ENCODE measurements around the gene MLX.
A peak's percentile ranks its signal among the peaks of the same experiment; 100 is the strongest.

MLX gene

DNA sequence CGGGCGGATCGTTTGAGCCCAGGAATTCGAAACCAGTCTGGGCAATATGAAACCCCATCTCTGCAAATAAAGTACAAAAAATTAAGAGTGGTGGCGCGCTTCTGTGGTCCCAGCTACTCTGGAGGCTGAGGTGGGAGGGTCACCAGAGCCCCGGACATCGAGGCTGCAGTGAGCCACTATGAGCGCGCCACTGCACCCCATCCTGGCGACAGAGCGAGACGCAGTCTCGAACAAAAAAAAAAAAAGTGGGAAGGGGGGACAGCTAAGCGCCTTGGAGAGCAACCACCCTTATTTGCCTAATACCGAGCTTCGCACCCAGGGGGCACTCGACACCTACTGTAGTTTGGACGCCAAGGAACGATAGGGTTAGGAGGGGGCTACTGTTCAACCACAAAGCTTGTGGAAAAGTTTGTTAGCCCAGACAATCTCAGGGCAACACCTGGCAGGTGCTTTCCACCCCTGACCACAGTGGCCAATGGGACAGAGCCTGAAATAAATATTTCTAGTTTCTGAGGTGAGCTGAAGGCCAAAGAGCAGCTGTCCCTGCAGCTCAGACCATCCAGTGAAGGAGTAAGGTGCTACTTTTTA is 11.5 kb downstream of the MLX start:
- Histone ChIP-seq H3K9me3 (ENCODE audit: control insufficient read depth, low read length) (no peaks in the 10 kb centered on the region), H3K36me3 (ENCODE audit: control insufficient read depth, insufficient read depth, low read length) (peaks cover 16% of the 10 kb centered on the region), H3K4me3 (ENCODE audit: low read length) (peak overlapping the region; percentile 26), H3K9ac (ENCODE audit: low read length) (peak overlapping the region; percentile 60), H3K4me1 (ENCODE audit: control insufficient read depth, insufficient read depth, low read length) (peaks cover 13% of the 10 kb centered on the region), H3K27me3 (ENCODE audit: control insufficient read depth, insufficient read depth, low read length) (no peaks in the 10 kb centered on the region)

DNA sequence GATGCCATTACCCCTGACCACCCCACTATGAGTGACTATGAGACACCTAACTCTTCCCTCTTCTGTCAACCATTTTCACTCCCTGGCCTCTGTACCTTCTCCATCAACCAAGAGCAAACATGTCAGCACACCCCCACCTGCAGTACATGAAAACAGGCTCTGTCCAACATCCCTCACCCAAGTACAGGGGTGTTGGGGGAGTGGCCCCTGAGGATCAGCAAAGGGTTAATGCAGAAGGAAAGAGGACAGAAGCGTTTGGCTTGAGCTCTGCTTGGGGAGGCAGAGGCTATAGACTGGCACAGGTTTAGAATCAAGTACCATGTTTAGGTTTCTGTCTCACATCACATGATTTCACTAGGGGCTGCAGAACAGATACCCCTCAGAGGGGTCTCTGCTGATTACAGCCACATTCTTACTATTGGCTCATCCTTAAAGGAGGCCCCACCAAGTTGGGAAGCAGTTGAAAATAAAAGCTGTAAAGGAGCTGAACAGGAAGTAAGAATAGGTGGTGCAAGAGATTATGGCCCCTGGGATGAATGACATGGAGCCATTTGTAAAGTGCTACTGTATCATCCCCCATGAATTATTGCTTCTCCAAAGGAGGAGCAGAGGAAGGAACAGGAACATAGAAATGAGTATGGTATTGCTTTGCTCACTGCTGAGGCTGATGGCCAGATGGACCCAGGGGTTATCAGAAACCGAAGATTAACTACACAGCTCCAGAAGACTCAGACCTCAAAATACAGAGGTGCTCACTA is 13.1 kb downstream of the MLX start:
- Histone ChIP-seq H3K27me3 (ENCODE audit: control insufficient read depth, insufficient read depth, low read length) (no peaks in the 10 kb centered on the region), H3K9me3 (ENCODE audit: control insufficient read depth, low read length) (no peaks in the 10 kb centered on the region), H3K9ac (ENCODE audit: low read length) (no peak overlapping the region), H3K4me1 (ENCODE audit: control insufficient read depth, insufficient read depth, low read length) (peaks cover 13% of the 10 kb centered on the region), H3K4me3 (ENCODE audit: low read length) (no peak overlapping the region), H3K36me3 (ENCODE audit: control insufficient read depth, insufficient read depth, low read length) (peaks cover 21% of the 10 kb centered on the region)

DNA sequence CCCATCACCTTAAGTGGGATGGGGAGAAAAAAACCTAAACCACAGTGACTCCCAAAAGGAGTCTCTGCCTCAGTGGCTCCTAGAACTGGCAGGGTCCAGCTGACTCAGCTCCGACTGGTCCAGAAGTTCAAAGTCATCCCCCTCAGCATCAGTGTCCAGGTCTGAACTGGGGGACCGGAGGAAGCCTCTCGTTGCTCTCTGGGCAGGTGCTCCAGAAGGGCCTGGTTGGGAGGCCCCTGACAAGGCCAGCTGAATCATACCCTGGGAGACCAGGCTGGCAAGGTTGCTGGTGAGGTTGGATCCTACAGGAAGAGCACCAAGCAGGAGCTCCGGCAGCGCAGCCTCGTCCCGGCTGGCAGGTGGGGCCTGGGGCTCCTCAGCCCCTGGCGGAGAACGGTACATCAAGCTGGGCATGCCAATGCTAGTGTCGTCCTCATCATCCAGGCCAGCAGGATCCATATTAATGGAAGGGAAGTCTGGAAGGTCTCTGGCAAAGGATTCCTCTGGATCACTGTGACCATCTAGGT is 14.9 kb downstream of the MLX start:
- Histone ChIP-seq H3K4me1 (ENCODE audit: control insufficient read depth, insufficient read depth, low read length) (peaks cover 29% of the 10 kb centered on the region), H3K27me3 (ENCODE audit: control insufficient read depth, insufficient read depth, low read length) (no peaks in the 10 kb centered on the region), H3K36me3 (ENCODE audit: control insufficient read depth, insufficient read depth, low read length) (peaks cover 21% of the 10 kb centered on the region), H3K9ac (ENCODE audit: low read length) (no peak overlapping the region), H3K9me3 (ENCODE audit: control insufficient read depth, low read length) (no peaks in the 10 kb centered on the region), H3K4me3 (ENCODE audit: low read length) (no peak overlapping the region)

DNA sequence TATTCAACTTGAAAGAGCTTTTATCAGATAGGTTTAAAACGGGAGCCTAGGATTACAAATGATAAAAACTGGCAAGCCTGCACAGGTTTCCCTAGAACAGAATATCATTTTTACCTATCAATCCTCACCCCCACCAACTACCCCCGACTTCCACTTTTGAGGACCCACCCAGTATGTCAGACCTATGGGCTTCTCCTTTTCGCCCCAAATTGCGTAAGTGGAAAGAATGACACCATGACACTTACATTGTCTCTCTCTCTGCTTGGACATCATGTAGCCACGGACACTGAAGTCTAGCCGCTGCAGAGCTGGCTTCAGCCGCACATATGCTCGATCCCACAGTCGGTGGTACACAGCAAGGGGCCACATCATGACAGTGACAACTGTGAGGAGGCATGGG is 18.0 kb downstream of the MLX start:
- Histone ChIP-seq H3K9me3 (ENCODE audit: control insufficient read depth, low read length) (no peaks in the 10 kb centered on the region), H3K4me3 (ENCODE audit: low read length) (no peak overlapping the region), H3K4me1 (ENCODE audit: control insufficient read depth, insufficient read depth, low read length) (peaks cover 30% of the 10 kb centered on the region), H3K27me3 (ENCODE audit: control insufficient read depth, insufficient read depth, low read length) (no peaks in the 10 kb centered on the region), H3K36me3 (ENCODE audit: control insufficient read depth, insufficient read depth, low read length) (peaks cover 21% of the 10 kb centered on the region), H3K9ac (ENCODE audit: low read length) (no peak overlapping the region)

DNA sequence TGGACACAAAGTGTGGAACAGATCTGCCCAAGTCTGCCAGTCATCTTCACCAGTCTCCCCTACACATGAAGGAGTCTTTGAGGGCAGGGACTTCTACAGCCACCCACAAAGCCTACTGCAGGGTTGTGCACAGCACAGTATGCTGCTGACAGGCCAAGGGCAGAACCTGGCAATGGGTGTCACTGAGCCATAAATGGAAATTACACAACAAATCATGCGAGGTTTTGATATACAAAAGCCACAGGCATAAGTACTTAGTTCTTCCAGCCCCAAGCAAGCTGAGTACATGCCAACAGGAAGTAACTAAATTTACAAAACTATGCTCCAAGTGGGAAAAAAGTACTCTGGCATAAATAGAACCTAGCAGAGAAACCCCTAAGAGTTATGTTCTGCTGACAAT is 18.5 kb downstream of the MLX start:
- Histone ChIP-seq H3K9me3 (ENCODE audit: control insufficient read depth, low read length) (no peaks in the 10 kb centered on the region), H3K4me3 (ENCODE audit: low read length) (no peak overlapping the region), H3K4me1 (ENCODE audit: control insufficient read depth, insufficient read depth, low read length) (peaks cover 30% of the 10 kb centered on the region), H3K27me3 (ENCODE audit: control insufficient read depth, insufficient read depth, low read length) (no peaks in the 10 kb centered on the region), H3K36me3 (ENCODE audit: control insufficient read depth, insufficient read depth, low read length) (peaks cover 21% of the 10 kb centered on the region), H3K9ac (ENCODE audit: low read length) (no peak overlapping the region)

DNA sequence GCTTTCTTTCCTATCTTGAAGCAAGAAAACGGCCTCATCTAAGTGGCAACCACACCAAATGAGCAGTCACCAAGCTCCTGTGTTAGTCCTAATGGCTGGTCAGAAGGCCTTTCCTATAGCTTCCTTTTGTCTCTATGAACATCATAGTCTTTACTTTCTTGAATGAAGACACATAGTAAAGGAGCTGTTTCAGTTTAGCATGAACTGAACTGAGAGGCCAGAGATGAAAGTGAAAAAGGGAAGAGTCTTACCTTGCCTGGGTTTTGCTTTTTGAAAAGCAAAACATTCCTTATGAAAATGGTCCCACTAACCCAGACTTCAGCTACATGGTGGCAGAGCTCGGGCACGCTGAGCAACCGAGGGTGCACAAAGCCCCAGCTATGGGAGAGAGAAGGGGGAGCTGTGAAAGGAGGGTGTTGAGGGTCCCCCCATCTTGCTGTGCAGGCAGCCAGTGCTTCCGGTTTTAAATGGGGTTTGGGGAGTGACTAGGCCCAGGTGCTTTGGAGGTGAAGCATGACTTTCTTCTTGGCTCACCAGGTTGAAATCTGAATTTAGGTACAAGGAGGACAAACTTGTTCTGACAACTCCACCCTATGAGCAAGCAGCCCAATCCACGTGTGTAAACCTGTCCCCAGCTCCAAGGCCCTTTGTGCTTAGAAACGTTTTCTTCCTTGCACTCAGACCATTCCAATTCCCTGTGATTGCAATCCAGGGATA is 19.8 kb downstream of the MLX start:
- Histone ChIP-seq H3K4me3 (ENCODE audit: low read length) (no peak overlapping the region), H3K9ac (ENCODE audit: low read length) (no peak overlapping the region), H3K9me3 (ENCODE audit: control insufficient read depth, low read length) (no peaks in the 10 kb centered on the region), H3K4me1 (ENCODE audit: control insufficient read depth, insufficient read depth, low read length) (peaks cover 30% of the 10 kb centered on the region), H3K36me3 (ENCODE audit: control insufficient read depth, insufficient read depth, low read length) (peaks cover 22% of the 10 kb centered on the region), H3K27me3 (ENCODE audit: control insufficient read depth, insufficient read depth, low read length) (no peaks in the 10 kb centered on the region)

DNA sequence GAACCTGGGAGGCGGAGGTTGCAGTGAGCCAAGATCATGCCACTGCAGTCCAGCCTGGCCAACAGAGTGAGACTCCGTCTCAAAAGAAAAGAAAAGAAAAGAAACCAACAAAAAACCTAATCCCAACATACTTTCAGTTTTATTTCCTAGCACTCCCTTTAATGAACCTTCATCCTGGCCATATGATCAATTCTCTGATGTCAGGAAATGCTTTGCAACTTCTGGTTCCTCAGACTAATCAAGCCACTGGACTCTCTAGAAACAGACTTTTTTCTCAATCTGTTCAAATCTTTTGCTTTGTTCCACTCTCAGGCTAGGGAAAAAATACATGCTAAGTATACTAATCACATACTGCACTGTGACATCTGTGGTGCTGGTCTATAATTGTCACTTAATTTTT is 24.0 kb downstream of the MLX start:
- Histone ChIP-seq H3K27me3 (ENCODE audit: control insufficient read depth, insufficient read depth, low read length) (no peaks in the 10 kb centered on the region), H3K4me3 (ENCODE audit: low read length) (no peak overlapping the region), H3K9ac (ENCODE audit: low read length) (no peak overlapping the region), H3K4me1 (ENCODE audit: control insufficient read depth, insufficient read depth, low read length) (peaks cover 20% of the 10 kb centered on the region), H3K36me3 (ENCODE audit: control insufficient read depth, insufficient read depth, low read length) (peaks cover 4% of the 10 kb centered on the region), H3K9me3 (ENCODE audit: control insufficient read depth, low read length) (no peaks in the 10 kb centered on the region)

DNA sequence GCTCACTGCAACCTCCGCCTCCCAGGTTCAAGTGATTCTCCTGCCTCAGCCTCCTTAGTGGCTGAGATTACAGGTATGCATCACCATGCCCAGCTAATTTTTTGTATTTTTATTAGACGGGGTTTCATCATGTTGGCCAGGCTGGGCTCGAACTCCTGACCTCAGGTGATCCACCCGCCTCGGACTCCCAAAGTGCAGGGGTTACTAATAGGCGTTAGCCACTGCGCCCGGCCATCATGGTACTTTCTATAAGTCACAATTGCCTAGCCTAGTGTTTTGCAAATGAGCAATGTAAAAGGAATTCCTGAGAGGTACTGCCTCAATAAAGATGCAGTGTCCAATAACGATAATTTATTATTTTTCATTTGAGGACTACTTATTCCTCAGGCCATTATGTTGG is 24.5 kb downstream of the MLX start:
- no peak overlapping the region for H3K9ac ChIP-seq (ENCODE audit: low read length)
- peaks cover 4% of the 10 kb centered on the region for H3K36me3 ChIP-seq (ENCODE audit: control insufficient read depth, insufficient read depth, low read length)
- no peak overlapping the region for H3K4me3 ChIP-seq (ENCODE audit: low read length)
- H3K9me3 ChIP-seq (ENCODE audit: control insufficient read depth, low read length) = no peaks in the 10 kb centered on the region
- H3K27me3 ChIP-seq (ENCODE audit: control insufficient read depth, insufficient read depth, low read length) = no peaks in the 10 kb centered on the region
- H3K4me1 ChIP-seq (ENCODE audit: control insufficient read depth, insufficient read depth, low read length) = peaks cover 17% of the 10 kb centered on the region

DNA sequence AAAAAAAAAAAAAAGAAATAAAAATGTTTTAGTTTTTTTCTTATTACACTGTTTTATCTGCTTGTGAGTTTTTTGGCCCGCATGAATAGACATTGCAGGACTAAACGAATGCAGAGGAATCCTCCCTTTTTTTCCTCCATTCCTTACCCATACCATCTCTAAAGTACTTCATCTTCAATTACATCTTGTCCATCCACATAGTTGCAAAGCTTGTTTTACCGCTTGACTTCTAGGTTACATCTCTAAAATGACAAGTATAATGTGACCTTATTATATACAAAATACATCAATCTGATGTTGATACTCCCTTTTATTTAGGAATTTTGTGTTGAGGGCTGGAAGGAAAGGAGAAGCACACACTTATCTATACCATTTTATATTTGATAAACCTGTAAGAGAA is 29.5 kb downstream of the MLX start:
- Histone ChIP-seq H3K4me3 (ENCODE audit: low read length) (no peak overlapping the region), H3K27me3 (ENCODE audit: control insufficient read depth, insufficient read depth, low read length) (no peaks in the 10 kb centered on the region), H3K36me3 (ENCODE audit: control insufficient read depth, insufficient read depth, low read length) (no peaks in the 10 kb centered on the region), H3K9ac (ENCODE audit: low read length) (no peak overlapping the region), H3K4me1 (ENCODE audit: control insufficient read depth, insufficient read depth, low read length) (no peaks in the 10 kb centered on the region), H3K9me3 (ENCODE audit: control insufficient read depth, low read length) (no peaks in the 10 kb centered on the region)

DNA sequence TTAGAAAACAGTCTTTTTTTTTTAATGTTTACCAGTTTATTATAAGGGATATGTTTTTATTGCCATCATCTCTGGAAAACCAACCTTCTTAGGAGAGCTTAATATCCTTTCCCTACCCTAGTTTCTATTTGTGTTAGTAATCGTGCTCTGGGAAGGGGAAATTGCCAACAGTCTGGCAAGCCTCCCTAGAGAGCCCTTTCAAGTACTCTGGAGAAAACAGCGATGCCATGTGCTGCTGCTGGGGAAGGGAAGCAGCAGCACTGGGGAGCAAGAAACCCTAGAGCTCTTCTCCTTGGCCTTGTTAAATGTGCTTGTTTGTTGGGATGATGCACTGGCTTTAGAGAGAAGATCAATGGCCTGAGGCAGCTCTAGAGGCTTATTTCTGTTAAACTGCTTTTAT is 32.0 kb downstream of the MLX start:
- Histone ChIP-seq H3K9me3 (ENCODE audit: control insufficient read depth, low read length) (no peaks in the 10 kb centered on the region), H3K4me3 (ENCODE audit: low read length) (no peak overlapping the region), H3K36me3 (ENCODE audit: control insufficient read depth, insufficient read depth, low read length) (no peaks in the 10 kb centered on the region), H3K27me3 (ENCODE audit: control insufficient read depth, insufficient read depth, low read length) (no peaks in the 10 kb centered on the region), H3K9ac (ENCODE audit: low read length) (peak overlapping the region; percentile 15), H3K4me1 (ENCODE audit: control insufficient read depth, insufficient read depth, low read length) (no peaks in the 10 kb centered on the region)

DNA sequence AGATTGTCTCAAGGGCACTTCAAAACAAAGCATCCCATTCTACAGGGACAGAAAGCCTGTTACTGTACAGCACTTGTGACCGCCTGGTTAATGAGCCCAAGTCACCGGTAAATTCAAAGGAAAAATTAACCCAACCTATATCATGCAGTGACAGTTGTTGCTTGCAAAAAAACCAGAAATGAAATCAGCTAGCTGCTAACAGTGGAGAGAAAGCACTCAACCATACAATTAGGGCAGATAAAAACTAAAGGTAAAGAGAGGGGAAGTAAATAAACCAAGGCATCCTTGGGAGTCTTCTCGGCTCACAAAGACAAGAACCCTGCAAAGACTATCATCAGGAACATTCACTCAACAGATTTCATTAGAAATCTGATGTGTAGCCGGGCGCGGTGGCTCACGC is 36.4 kb downstream of the MLX start:
- no peaks in the 10 kb centered on the region for H3K4me1 ChIP-seq (ENCODE audit: control insufficient read depth, insufficient read depth, low read length)
- H3K36me3 ChIP-seq (ENCODE audit: control insufficient read depth, insufficient read depth, low read length) = no peaks in the 10 kb centered on the region
- no peak overlapping the region for H3K4me3 ChIP-seq (ENCODE audit: low read length)
- no peak overlapping the region for H3K9ac ChIP-seq (ENCODE audit: low read length)
- H3K27me3 ChIP-seq (ENCODE audit: control insufficient read depth, insufficient read depth, low read length) = no peaks in the 10 kb centered on the region
- H3K9me3 ChIP-seq (ENCODE audit: control insufficient read depth, low read length) = no peaks in the 10 kb centered on the region

DNA sequence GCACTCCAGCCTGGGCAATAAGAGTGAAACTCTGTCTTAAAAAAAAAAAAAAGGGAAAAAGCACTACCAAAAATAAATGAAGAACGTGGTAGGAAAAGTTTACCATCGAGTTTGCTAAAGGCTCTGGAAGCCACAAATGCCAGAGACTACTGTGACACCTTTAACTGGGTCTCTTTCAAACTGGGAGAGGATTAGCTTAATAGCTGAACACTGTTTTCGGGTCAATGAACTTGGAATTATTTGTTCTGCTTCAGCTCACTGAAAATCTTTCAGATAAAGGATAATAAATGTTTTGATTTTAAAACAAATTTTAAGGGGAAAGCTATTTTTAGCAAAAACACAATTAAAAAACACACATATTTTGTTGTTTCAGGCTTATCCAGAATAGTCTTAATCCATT is 40.9 kb downstream of the MLX start:
- no peaks in the 10 kb centered on the region for H3K27me3 ChIP-seq (ENCODE audit: control insufficient read depth, insufficient read depth, low read length)
- H3K4me1 ChIP-seq (ENCODE audit: control insufficient read depth, insufficient read depth, low read length) = peaks cover 5% of the 10 kb centered on the region
- no peaks in the 10 kb centered on the region for H3K36me3 ChIP-seq (ENCODE audit: control insufficient read depth, insufficient read depth, low read length)
- no peaks in the 10 kb centered on the region for H3K9me3 ChIP-seq (ENCODE audit: control insufficient read depth, low read length)
- peak overlapping the region; percentile 94 for H3K9ac ChIP-seq (ENCODE audit: low read length)
- H3K4me3 ChIP-seq (ENCODE audit: low read length) = no peak overlapping the region
